ENCODE results near the gene PACS2. TPM values are rescaled to one million over a fixed set of nuclear protein-coding genes. Genes with fewer than 3 reads are reported as not detected.
"Not testable (repeated sequence)": the region's sequence is repeated elsewhere in the genome, so short reads cannot be mapped to it uniquely, and the experiment has no call there.

The PACS2 gene
- total and polyA plus RNA-seq, 4 donors: 37.9 to 87.2 (median 71.0) TPM

DNA sequence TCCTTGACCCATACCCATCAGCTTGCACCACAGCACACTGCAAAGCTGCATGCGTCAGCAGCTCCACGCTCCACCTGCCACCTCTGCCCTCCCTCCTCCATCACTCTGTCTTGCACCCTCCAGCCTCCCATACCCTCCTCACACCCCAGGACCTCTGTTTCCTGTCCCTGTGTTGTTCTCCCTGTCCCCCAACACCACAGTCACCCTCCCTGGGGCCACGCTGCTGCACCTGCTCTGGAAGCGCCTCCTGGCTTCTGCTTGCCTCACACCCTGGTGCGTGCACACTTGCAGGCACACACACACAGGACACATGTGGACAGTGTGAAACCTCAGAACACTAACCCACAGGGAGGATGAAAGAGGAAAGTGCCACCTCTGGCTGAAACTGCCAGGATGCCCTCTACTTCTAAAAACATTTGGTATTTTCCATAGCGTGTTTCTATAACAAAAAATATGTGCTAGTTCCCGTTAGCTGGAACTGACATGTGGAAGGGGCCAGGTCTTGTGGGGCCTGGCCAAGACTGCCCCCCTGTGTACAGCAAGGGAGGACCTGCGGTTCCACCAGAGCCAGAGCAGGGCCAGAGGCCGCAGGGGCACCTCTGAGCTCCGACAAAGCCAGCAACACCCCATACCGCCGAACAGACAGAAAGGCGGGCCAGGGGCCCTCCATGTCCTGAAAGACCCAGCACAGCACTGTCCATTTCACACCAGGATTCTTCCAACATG, 23.8 kb upstream of the PACS2 start:
- 49 to 66% methylated on average over 13 of the region's 13 CpGs for WGBS, 2 donors
- no peak overlapping the region for H3K9ac ChIP-seq (ENCODE audit: insufficient read depth in 1 of 2, low read length in 2 of 2)

DNA sequence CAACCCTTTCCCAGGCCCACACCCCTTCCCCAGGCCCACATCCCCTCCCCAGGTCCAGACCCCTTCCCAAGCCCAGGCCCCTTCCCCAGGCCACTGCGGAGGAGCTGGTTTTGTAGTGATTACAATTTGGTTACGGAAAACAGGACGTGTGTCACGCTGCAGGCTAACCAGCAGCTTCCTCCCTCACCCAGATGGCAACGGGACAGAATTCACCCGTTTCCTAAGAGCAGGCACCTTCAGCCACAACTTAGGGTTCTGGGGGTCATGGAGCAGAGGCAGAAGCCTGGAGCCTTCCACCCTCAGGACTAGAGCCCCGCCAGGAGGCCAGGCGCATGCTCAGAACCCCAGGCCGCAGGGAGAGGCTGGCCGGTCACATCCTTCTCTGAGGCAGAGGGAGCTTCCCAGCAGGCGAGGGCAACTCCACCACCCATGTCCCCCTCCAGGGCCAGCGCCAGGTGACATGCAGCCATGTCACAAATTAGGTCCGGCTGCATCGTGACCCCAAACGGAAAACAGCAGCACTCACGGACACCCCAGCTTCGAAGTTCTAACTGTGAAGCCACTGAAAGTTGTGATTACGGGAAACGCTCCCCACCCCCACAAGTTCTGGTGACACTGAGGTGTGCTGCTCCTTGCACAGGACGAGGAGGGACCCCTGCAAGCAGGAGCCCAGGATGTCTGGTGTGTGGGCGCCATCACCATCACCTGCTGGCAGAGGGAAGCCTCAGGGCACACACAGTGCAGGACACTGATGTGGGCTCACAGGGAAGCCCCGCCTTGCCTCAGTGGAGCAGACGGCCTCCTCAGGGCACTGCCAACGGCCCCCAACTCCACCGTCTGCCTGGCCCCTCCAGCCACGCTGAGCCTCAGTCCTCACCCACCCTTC, 21.5 kb upstream of the PACS2 start:
- WGBS, 2 donors: 36 to 56% methylated on average over 26 of the region's 26 CpGs
- Histone ChIP-seq H3K4me3 (no peak overlapping the region), H3K9me3 (ENCODE audit: control insufficient read depth in 4 of 4, insufficient read depth in 3 of 4, low read length in 3 of 4) (no peaks in the 10 kb centered on the region), H3K4me1 (ENCODE audit: control insufficient read depth in 5 of 5, insufficient read depth in 5 of 5, low read length in 5 of 5) (peaks cover 0 to 15% (median 6%) of the 10 kb centered on the region in 5 donors), H3K27ac (ENCODE audit: low read depth in 1 of 2, low read length in 1 of 2) (no peak overlapping the region), H3K36me3 (ENCODE audit: control insufficient read depth in 4 of 4, insufficient read depth in 4 of 4, low read length in 4 of 4) (no peaks in the 10 kb centered on the region), H3K27me3 (ENCODE audit: control insufficient read depth in 3 of 3, insufficient read depth in 3 of 3, low read length in 2 of 3) (no peaks in the 10 kb centered on the region), H3K9ac (ENCODE audit: insufficient read depth in 1 of 2, low read length in 2 of 2) (no peak overlapping the region)
- DNase-seq: no peak
- TF ChIP-seq, protein P1, sequence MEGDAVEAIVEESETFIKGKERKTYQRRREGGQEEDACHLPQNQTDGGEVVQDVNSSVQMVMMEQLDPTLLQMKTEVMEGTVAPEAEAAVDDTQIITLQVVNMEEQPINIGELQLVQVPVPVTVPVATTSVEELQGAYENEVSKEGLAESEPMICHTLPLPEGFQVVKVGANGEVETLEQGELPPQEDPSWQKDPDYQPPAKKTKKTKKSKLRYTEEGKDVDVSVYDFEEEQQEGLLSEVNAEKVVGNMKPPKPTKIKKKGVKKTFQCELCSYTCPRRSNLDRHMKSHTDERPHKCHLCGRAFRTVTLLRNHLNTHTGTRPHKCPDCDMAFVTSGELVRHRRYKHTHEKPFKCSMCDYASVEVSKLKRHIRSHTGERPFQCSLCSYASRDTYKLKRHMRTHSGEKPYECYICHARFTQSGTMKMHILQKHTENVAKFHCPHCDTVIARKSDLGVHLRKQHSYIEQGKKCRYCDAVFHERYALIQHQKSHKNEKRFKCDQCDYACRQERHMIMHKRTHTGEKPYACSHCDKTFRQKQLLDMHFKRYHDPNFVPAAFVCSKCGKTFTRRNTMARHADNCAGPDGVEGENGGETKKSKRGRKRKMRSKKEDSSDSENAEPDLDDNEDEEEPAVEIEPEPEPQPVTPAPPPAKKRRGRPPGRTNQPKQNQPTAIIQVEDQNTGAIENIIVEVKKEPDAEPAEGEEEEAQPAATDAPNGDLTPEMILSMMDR (IDR thresholded peaks at IDR 0.05; ENCODE audit: control extremely low read depth, extremely low read depth): no peak
- ATAC-seq (ENCODE audit: insufficient read depth, low FRiP score): no peak

More for the DNA sequence above, 23.8 kb upstream of the PACS2 start:
- no peaks in the 10 kb centered on the region for H3K36me3 ChIP-seq (ENCODE audit: control insufficient read depth in 4 of 4, insufficient read depth in 4 of 4, low read length in 4 of 4)
- no peak overlapping the region for H3K27ac ChIP-seq (ENCODE audit: low read depth in 1 of 2, low read length in 1 of 2)
- no peak overlapping the region for H3K4me3 ChIP-seq
- DNase-seq: no peak
- peaks cover 0 to 15% (median 6%) of the 10 kb centered on the region in 5 donors for H3K4me1 ChIP-seq (ENCODE audit: control insufficient read depth in 5 of 5, insufficient read depth in 5 of 5, low read length in 5 of 5)
- TF ChIP-seq, protein P1 (IDR thresholded peaks at IDR 0.05; ENCODE audit: control extremely low read depth, extremely low read depth): no peak
- ATAC-seq (ENCODE audit: insufficient read depth, low FRiP score): no peak
- H3K27me3 ChIP-seq (ENCODE audit: control insufficient read depth in 3 of 3, insufficient read depth in 3 of 3, low read length in 2 of 3): no peaks in the 10 kb centered on the region
- no peaks in the 10 kb centered on the region for H3K9me3 ChIP-seq (ENCODE audit: control insufficient read depth in 4 of 4, insufficient read depth in 3 of 4, low read length in 3 of 4)

DNA sequence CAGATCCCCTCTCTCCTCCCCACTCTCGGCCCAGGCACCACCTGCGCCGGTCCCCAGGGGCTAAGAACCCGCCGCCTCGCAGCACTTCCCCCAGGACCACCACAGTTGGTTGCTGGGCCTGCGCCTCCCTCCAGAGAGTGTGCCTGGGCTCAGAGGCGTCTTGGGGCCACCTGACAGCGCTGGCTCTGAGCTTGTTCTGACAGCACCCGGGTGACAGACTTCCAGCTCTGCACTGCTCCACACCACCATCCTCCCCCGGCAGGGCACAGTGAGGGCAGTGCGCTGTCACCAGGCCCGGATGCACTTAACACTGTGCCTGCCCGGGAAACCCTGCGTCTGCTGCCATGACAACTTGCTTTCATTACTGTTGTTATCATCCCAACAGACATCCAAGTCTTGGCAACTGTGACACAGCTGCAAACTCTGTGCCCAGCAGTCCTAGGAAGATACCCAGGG, 20.4 kb upstream of the PACS2 start:
- Histone ChIP-seq H3K27ac (ENCODE audit: low read depth in 1 of 2, low read length in 1 of 2) (peak overlapping the region in 1 of 2 donors; percentile 38), H3K9me3 (ENCODE audit: control insufficient read depth in 4 of 4, insufficient read depth in 3 of 4, low read length in 3 of 4) (no peaks in the 10 kb centered on the region), H3K9ac (ENCODE audit: insufficient read depth in 1 of 2, low read length in 2 of 2) (no peak overlapping the region), H3K36me3 (ENCODE audit: control insufficient read depth in 4 of 4, insufficient read depth in 4 of 4, low read length in 4 of 4) (no peaks in the 10 kb centered on the region), H3K4me3 (no peak overlapping the region), H3K27me3 (ENCODE audit: control insufficient read depth in 3 of 3, insufficient read depth in 3 of 3, low read length in 2 of 3) (no peaks in the 10 kb centered on the region), H3K4me1 (ENCODE audit: control insufficient read depth in 5 of 5, insufficient read depth in 5 of 5, low read length in 5 of 5) (peaks cover 0 to 15% (median 6%) of the 10 kb centered on the region in 5 donors)
- 46 to 51% methylated on average over 15 of the region's 15 CpGs for WGBS, 2 donors
- TF ChIP-seq, protein P1 (IDR thresholded peaks at IDR 0.05; ENCODE audit: control extremely low read depth, extremely low read depth): no peak
- ATAC-seq (ENCODE audit: insufficient read depth, low FRiP score) (peak; percentile 31), DNase-seq (peak; percentile 71 to 77 (median 75))

DNA sequence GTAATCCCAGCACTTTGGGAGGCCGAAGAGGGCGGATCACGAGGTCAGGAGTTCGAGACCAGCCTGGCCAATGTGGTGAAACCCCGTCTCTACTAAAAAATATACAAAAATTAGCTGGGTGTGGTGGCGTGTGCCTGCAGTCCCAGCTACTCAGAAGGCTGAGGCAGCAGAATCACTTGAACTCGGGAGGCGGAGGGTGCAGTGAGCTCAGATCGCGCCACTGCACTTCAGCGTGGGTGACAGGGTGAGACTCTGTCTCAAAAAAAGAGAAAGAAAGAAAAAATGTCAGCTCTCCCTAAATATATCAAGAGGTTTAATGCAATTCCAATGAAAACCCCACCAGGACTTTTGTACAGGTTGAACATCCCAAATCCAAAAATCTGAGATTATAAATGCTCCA, 17.2 kb upstream of the PACS2 start:
- ATAC-seq (ENCODE audit: insufficient read depth, low FRiP score); H3K9me3 ChIP-seq (ENCODE audit: control insufficient read depth in 4 of 4, insufficient read depth in 3 of 4, low read length in 3 of 4); H3K27me3 ChIP-seq (ENCODE audit: control insufficient read depth in 3 of 3, insufficient read depth in 3 of 3, low read length in 2 of 3); H3K4me3 ChIP-seq; DNase-seq; H3K9ac ChIP-seq (ENCODE audit: insufficient read depth in 1 of 2, low read length in 2 of 2); H3K27ac ChIP-seq (ENCODE audit: low read depth in 1 of 2, low read length in 1 of 2); H3K36me3 ChIP-seq (ENCODE audit: control insufficient read depth in 4 of 4, insufficient read depth in 4 of 4, low read length in 4 of 4): not testable (repeated sequence)
- WGBS, 2 donors: 96 to 97% methylated on average over 11 of the region's 11 CpGs
- peaks cover 3 to 17% (median 6%) of the 10 kb centered on the region in 5 donors for H3K4me1 ChIP-seq (ENCODE audit: control insufficient read depth in 5 of 5, insufficient read depth in 5 of 5, low read length in 5 of 5)
